DMS79 treated with DMSO at 0.1 percent for 48 hours (cell line): ENCODE results near the gene ZNF117.
A peak's percentile ranks its signal among the peaks of the same experiment; 100 is the strongest.
"Not testable (repeated sequence)": the region's sequence is repeated elsewhere in the genome, so short reads cannot be mapped to it uniquely, and the experiment has no call there.

ENCODE experiments used
- DNase-seq: peaks from one replicate; lab custom pipeline; 2025; lab: John Stamatoyannopoulos, UW

The ZNF117 gene

GRCh38 chr7:64997164-64997908 lies 6.5 kb upstream of the ZNF117 start:
- no peak for DNase-seq

GRCh38 chr7:64996305-64996704 lies 5.5 kb upstream of the ZNF117 start:
- DNase-seq = no peak

- DNase-seq = no peak
Measured at GRCh38 chr7:64993901-64994300, 3.1 kb upstream of the ZNF117 start.

- DNase-seq = no peak
Measured at GRCh38 chr7:64992971-64993370, 2.1 kb upstream of the ZNF117 start.

- no peak for DNase-seq
Measured at GRCh38 chr7:64990216-64990615, 620 bp downstream of the ZNF117 start.

GRCh38 chr7:64978497-64979203 lies 12.2 kb downstream of the ZNF117 start:
- DNase-seq = no peak

GRCh38 chr7:64965594-64965993 lies 25.2 kb downstream of the ZNF117 start:
- no peak for DNase-seq

- DNase-seq = peak; percentile 78
Measured at GRCh38 chr7:64959072-64959747, 31.6 kb downstream of the ZNF117 start.

- peak; percentile 56 for DNase-seq
Measured at GRCh38 chr7:64951250-64951848, 39.5 kb downstream of the ZNF117 start.

GRCh38 chr7:64950673-64951072 lies 40.2 kb downstream of the ZNF117 start:
- DNase-seq = not testable (repeated sequence)

GRCh38 chr7:64948774-64949173 lies 42.1 kb downstream of the ZNF117 start:
- DNase-seq = not testable (repeated sequence)

GRCh38 chr7:64947252-64948000 lies 43.4 kb downstream of the ZNF117 start:
- DNase-seq = peak; percentile 18

- peak; percentile 24 for DNase-seq
Measured at GRCh38 chr7:64946772-64947171, 44.1 kb downstream of the ZNF117 start.

GRCh38 chr7:64945503-64946175 lies 45.2 kb downstream of the ZNF117 start:
- DNase-seq = no peak

GRCh38 chr7:64944667-64945502 lies 46.0 kb downstream of the ZNF117 start:
- not testable (repeated sequence) for DNase-seq

GRCh38 chr7:64940021-64940420 lies 50.8 kb downstream of the ZNF117 start:
- DNase-seq = not testable (repeated sequence)

GRCh38 chr7:64938540-64938939 lies 52.3 kb downstream of the ZNF117 start:
- no peak for DNase-seq

GRCh38 chr7:64934478-64934877 lies 56.4 kb downstream of the ZNF117 start:
- DNase-seq = no peak

GRCh38 chr7:64928252-64929187 lies 62.3 kb downstream of the ZNF117 start:
- not testable (repeated sequence) for DNase-seq
